NCI-H1930 (cell line): ENCODE results near the gene PCBP1.
"Not testable (repeated sequence)": the region's sequence is repeated elsewhere in the genome, so short reads cannot be mapped to it uniquely, and the experiment has no call there.

Experiments used
- DNase-seq, 2 experiments: peaks; one replicate each; lab custom pipeline; 2025; lab: John Stamatoyannopoulos, UW

The PCBP1 gene

GRCh38 chr2:70081221-70081620, 6.1 kb upstream of the PCBP1 start:
- no peak for DNase-seq

- no peak for DNase-seq
These were observed 3.7 kb upstream of the PCBP1 start for GRCh38 chr2:70083344-70084156.

- DNase-seq: peak in 1 of 2 experiments; percentile 10
These were observed 2.1 kb upstream of the PCBP1 start for GRCh38 chr2:70084973-70085710.

- peak in 1 of 2 experiments; percentile 51 for DNase-seq
These were observed 1.5 kb upstream of the PCBP1 start for GRCh38 chr2:70085711-70086277.

GRCh38 chr2:70086278-70086837, 919 bp upstream of the PCBP1 start:
- DNase-seq: peak; percentile 81 to 86

GRCh38 chr2:70087702-70088597, 673 bp downstream of the PCBP1 start:
- peak; percentile 17 to 33 for DNase-seq

GRCh38 chr2:70088598-70089219, 1.4 kb downstream of the PCBP1 start:
- DNase-seq: no peak

GRCh38 chr2:70089220-70089982, 2.1 kb downstream of the PCBP1 start:
- peak; percentile 36 to 42 for DNase-seq

- DNase-seq: peak; percentile 36 to 40
These were observed 2.8 kb downstream of the PCBP1 start for GRCh38 chr2:70089983-70090525.

- no peak for DNase-seq
These were observed 3.5 kb downstream of the PCBP1 start for GRCh38 chr2:70090706-70091334.

- no peak for DNase-seq
These were observed 4.1 kb downstream of the PCBP1 start for GRCh38 chr2:70091364-70091763.

GRCh38 chr2:70091816-70092215, 4.5 kb downstream of the PCBP1 start:
- no peak for DNase-seq

- not testable (repeated sequence) for DNase-seq
These were observed 5.4 kb downstream of the PCBP1 start for GRCh38 chr2:70092576-70093243.

- no peak for DNase-seq
These were observed 7.1 kb downstream of the PCBP1 start for GRCh38 chr2:70094171-70094977.

- no peak for DNase-seq
These were observed 7.9 kb downstream of the PCBP1 start for GRCh38 chr2:70094978-70095719.

GRCh38 chr2:70095720-70096670, 8.7 kb downstream of the PCBP1 start:
- DNase-seq: no peak
